Astrocyte (in vitro differentiated cells and primary cell): ENCODE measurements around the gene ARIH2. TPM values are rescaled to one million over a fixed set of nuclear protein-coding genes. Genes with fewer than 3 reads are reported as not detected.

ENCODE experiments used
- DNase-seq: peaks from one replicate; pipeline ENCODE4 v3.0.0-alpha.2; 2010; ENCODE audit warnings: low read depth
- FAIRE-seq: peaks from 2 replicates; lab custom pipeline; 2011; peaks lifted over from hg19 to GRCh38; lab: Jason Lieb, UNC
- H2AFZ ChIP-seq: 2 replicates; pipeline ENCODE4 v1.6.0; 2012; ENCODE audit warnings: low read depth, low read length, inconsistent platforms
- H3K27ac ChIP-seq: 2 replicates; pipeline ENCODE4 v1.5.1; 2011; ENCODE audit warnings: low read depth, low read length, inconsistent platforms
- H3K27me3 ChIP-seq: 2 replicates; pipeline ENCODE4 v1.6.0; 2011; ENCODE audit warnings: low read length, inconsistent platforms; ENCODE audit not compliant: insufficient read depth
- H3K36me3 ChIP-seq: 2 replicates; pipeline ENCODE4 v1.5.1; 2011; ENCODE audit warnings: low read length, inconsistent platforms; ENCODE audit not compliant: insufficient read depth
- H3K4me1 ChIP-seq: 2 replicates; pipeline ENCODE4 v1.5.1; 2011; ENCODE audit warnings: low read length, inconsistent platforms; ENCODE audit not compliant: insufficient read depth
- H3K4me2 ChIP-seq: 2 replicates; pipeline ENCODE4 v1.6.0; 2012; ENCODE audit warnings: low read length, inconsistent platforms
- H3K4me3 ChIP-seq: 2 replicates; pipeline ENCODE4 v1.5.1; 2011; ENCODE audit warnings: low read depth, mild to moderate bottlenecking, low read length, inconsistent platforms; ENCODE audit not compliant: insufficient read depth
- H3K79me2 ChIP-seq: 2 replicates; pipeline ENCODE4 v1.6.0; 2012; ENCODE audit warnings: mild to moderate bottlenecking, low read length, inconsistent platforms; ENCODE audit not compliant: insufficient read depth
- H3K9ac ChIP-seq: 2 replicates; pipeline ENCODE4 v1.6.0; 2012; ENCODE audit warnings: mild to moderate bottlenecking, low read length, inconsistent platforms
- H3K9me3 ChIP-seq: 2 replicates; pipeline ENCODE4 v1.5.1; 2012; ENCODE audit warnings: low read depth, mild to moderate bottlenecking, low read length, inconsistent platforms; ENCODE audit not compliant: insufficient read depth
- H4K20me1 ChIP-seq: 2 replicates; pipeline ENCODE4 v1.6.0; 2012; ENCODE audit warnings: low read length, inconsistent platforms; ENCODE audit not compliant: insufficient read depth
- H3K27ac Mint-ChIP-seq: one replicate; pipeline ENCODE4 v1.8.0; 2021; ENCODE audit warnings: mild to moderate bottlenecking, mixed read lengths; ENCODE audit not compliant: unreplicated experiment
- H3K27me3 Mint-ChIP-seq: one replicate; pipeline ENCODE4 v1.8.0; 2021; ENCODE audit warnings: low read depth, mixed read lengths; ENCODE audit not compliant: unreplicated experiment
- H3K36me3 Mint-ChIP-seq: one replicate; pipeline ENCODE4 v1.8.0; 2021; ENCODE audit warnings: low read depth, mixed read lengths; ENCODE audit not compliant: unreplicated experiment
- H3K4me1 Mint-ChIP-seq: one replicate; pipeline ENCODE4 v1.8.0; 2021; ENCODE audit warnings: low read depth, mixed read lengths; ENCODE audit not compliant: unreplicated experiment
- H3K4me3 Mint-ChIP-seq: one replicate; pipeline ENCODE4 v1.8.0; 2021; ENCODE audit warnings: mild to moderate bottlenecking, moderate library complexity, mixed read lengths; ENCODE audit not compliant: unreplicated experiment
- H3K9me3 Mint-ChIP-seq: one replicate; pipeline ENCODE4 v1.8.0; 2021; ENCODE audit warnings: mild to moderate bottlenecking, mixed read lengths; ENCODE audit not compliant: unreplicated experiment
- EZH2 ChIP-seq: IDR thresholded peaks from 2 replicates; pipeline ENCODE4 v1.6.1; 2012; ENCODE audit warnings: mild to moderate bottlenecking, low read length, inconsistent platforms; ENCODE audit not compliant: insufficient read depth
- total RNA-seq: library from RNA; stranded (reverse); gene quantifications from 2 replicates; pipeline ENCODE4 v1.2.1, GENCODE V29; 2021
- TF ChIP-seq, protein P1 (sequence below): IDR thresholded peaks from 2 replicates; pipeline ENCODE4 v1.5.1; 2011; ENCODE audit warnings: low read depth, mild to moderate bottlenecking, inconsistent platforms, low read length, moderate library complexity; ENCODE audit not compliant: insufficient read depth

Gene ARIH2
- total RNA-seq, 1 donor from 2014 or later: 94.6 TPM

GRCh38 chr3:48897460-48898376 is 20.9 kb upstream of the ARIH2 start:
- Histone ChIP-seq H2AFZ (peak overlapping the region; percentile 96), H3K79me2 (peaks cover 4% of the 10 kb centered on the region), H4K20me1 (no peaks in the 10 kb centered on the region), H3K4me3 (peak overlapping the region; percentile 74), H3K27ac (no peak overlapping the region), H3K4me1 (peaks cover 9% of the 10 kb centered on the region), H3K27me3 (no peaks in the 10 kb centered on the region), H3K36me3 (no peaks in the 10 kb centered on the region), H3K4me2 (peak overlapping the region; percentile 96), H3K9me3 (no peaks in the 10 kb centered on the region), H3K9ac (peak overlapping the region; percentile 79)
- no peak for DNase-seq
- no peak for TF ChIP-seq EZH2
- TF ChIP-seq, protein P1, sequence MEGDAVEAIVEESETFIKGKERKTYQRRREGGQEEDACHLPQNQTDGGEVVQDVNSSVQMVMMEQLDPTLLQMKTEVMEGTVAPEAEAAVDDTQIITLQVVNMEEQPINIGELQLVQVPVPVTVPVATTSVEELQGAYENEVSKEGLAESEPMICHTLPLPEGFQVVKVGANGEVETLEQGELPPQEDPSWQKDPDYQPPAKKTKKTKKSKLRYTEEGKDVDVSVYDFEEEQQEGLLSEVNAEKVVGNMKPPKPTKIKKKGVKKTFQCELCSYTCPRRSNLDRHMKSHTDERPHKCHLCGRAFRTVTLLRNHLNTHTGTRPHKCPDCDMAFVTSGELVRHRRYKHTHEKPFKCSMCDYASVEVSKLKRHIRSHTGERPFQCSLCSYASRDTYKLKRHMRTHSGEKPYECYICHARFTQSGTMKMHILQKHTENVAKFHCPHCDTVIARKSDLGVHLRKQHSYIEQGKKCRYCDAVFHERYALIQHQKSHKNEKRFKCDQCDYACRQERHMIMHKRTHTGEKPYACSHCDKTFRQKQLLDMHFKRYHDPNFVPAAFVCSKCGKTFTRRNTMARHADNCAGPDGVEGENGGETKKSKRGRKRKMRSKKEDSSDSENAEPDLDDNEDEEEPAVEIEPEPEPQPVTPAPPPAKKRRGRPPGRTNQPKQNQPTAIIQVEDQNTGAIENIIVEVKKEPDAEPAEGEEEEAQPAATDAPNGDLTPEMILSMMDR: no peak
- H3K4me1 Mint-ChIP-seq: peaks cover 13% of the 10 kb centered on the region
- peaks cover 2% of the 10 kb centered on the region for H3K36me3 Mint-ChIP-seq
- peak overlapping the region; percentile 92 for H3K4me3 Mint-ChIP-seq
- FAIRE-seq: no peak
- no peaks in the 10 kb centered on the region for H3K27me3 Mint-ChIP-seq
- H3K27ac Mint-ChIP-seq: no peak overlapping the region
- H3K9me3 Mint-ChIP-seq: no peaks in the 10 kb centered on the region

DNA sequence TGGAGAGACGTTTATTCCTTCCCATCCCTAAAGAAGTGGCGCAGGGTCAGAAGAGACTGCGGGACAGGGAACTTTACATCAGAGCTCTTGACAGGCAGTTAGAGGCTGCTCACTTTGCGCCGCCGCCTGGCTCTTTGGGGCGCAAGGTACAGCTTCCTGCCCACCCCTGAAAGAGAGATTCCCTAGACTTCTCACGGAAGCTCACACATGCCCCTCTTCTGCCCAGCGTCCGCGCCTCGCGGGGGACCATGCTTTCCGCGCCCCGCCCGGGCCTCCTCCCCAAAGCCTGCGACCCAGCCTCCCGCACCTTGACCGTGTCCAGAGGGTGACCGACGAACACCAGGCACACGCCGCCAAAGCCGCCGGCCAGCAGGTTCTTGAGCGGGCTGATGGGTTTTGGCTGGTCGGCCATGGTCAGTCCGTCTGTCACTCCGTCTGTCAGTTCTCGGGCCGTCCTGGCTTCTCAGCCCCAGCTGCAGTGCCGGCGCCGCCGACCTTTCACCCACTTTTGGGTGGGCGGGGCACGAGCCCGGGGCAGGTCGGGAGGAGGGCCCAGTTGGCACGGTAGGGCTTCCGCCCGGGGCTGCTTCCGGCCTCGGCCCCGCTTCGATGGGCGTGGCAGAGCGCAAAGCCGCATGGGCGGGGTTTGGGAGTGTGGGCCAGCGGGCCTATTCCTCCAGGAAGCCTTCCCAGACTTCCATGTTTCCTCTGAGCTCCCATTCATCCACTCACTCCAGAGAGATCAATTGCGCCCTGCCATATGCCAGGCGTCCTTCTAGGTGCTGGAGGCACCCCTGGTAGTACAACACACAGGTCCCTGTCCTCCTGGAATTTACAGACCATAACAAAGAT is 20.0 kb upstream of the ARIH2 start, which contains the start of gene SLC25A20:
SLC25A20 (minus strand) TSS at position 500 of the 852 bp plus-strand sequence; CDS start at position 412, 88 bp downstream.
- H3K4me3 Mint-ChIP-seq: peak within 1 kb of the TSS; percentile 92
- H3K4me3 ChIP-seq: peak within 1 kb of the TSS; percentile 74
- no peak for TF ChIP-seq EZH2
- TF ChIP-seq, protein P1: no peak
- no peaks in the 10 kb centered on the region for H3K36me3 ChIP-seq
- no peaks in the 10 kb centered on the region for H3K9me3 ChIP-seq
- peak within 1 kb of the TSS; percentile 96 for H2AFZ ChIP-seq
- H4K20me1 ChIP-seq: no peaks in the 10 kb centered on the region
- peak within 1 kb of the TSS; percentile 96 for H3K4me2 ChIP-seq
- H3K36me3 Mint-ChIP-seq: peaks cover 2% of the 10 kb centered on the region
- no peaks in the 10 kb centered on the region for H3K27me3 Mint-ChIP-seq
- peak within 1 kb of the TSS; percentile 88 for H3K27ac Mint-ChIP-seq
- H3K9ac ChIP-seq: peak within 1 kb of the TSS; percentile 79
- H3K27ac ChIP-seq: no peak within 1 kb of the TSS
- H3K27me3 ChIP-seq: no peaks in the 10 kb centered on the region
- peaks cover 4% of the 10 kb centered on the region for H3K79me2 ChIP-seq
- H3K9me3 Mint-ChIP-seq: no peaks in the 10 kb centered on the region
- H3K4me1 ChIP-seq: peaks cover 9% of the 10 kb centered on the region
- DNase-seq: peak; percentile 59
- H3K4me1 Mint-ChIP-seq: peaks cover 13% of the 10 kb centered on the region
- no peak for FAIRE-seq
